ENCODE data around the gene IGBP1. TPM values are rescaled to one million over a fixed set of nuclear protein-coding genes. Genes with fewer than 3 reads are reported as not detected.
A peak's percentile ranks its signal among the peaks of the same experiment; 100 is the strongest.

Gene IGBP1
- total and polyA plus RNA-seq, 10 of the 15 experiments (the other 5 are each of a cell fraction or from before 2014, with no cell fraction given), result 29.7 to 120 (median 58.7) TPM

GRCh38 chrX:70133303-70134115 lies at the start of gene IGBP1 (continued):
- TF ChIP-seq SIN3A (IDR thresholded peaks at IDR 0.05; ENCODE audit: low read depth, low read length) (peak; percentile 48; the same call in 1 of the 2 replicates), ETV6 (conservative IDR thresholded peaks at IDR 0.05 in 1 of 2, IDR thresholded peaks at IDR 0.05 in 1 of 2; ENCODE audit: borderline replicate concordance in 1 of 2, low read depth in 1 of 2) (peak in 1 of 2 experiments; percentile 36; a peak in 1 of 4 replicates), SPI1 (IDR thresholded peaks at IDR 0.05; ENCODE audit: borderline replicate concordance, insufficient read depth, low read depth, low read length) (peak; percentile 6; the same call in 1 of the 2 replicates), IKZF1 (conservative IDR thresholded peaks at IDR 0.05) (peak; percentile 57; the same call in 1 of the 2 replicates), MEF2A (IDR thresholded peaks at IDR 0.05; ENCODE audit: insufficient read depth, low read depth, low read length) (no peak)

DNA sequence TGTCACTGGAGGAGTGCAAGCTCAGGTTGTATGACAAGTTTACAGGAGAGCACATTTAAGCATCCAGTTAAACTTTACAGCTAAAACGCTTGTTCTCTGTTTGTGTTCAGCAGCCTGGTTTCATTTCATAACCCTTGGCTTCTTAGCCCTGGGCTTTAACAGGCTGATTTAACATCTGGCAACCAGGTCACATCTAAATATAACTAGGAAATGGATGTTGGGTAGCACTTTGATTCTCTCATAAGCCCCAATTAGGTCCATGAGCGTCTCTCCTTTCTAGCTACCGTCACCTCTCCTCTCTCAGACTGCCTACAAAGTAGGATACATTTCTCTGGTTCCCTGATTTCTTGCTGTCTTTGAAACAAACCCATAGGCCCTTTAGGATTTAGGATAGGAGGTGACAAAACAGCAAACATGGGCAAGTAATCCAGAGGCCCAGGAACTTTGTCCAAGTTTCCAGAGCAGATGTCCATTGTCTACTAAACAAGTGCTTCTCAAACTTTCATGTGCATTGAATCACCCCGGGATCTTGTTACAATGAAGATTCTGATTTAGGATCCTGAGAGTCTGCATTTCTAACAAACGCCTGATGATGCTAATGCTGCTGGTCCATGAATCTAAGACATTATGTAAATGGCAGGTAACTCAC lies 48.5 kb upstream of the IGBP1 start:
- no peaks in the 10 kb centered on the region for H3K79me2 ChIP-seq (ENCODE audit: control insufficient read depth, insufficient read depth, low read length)
- FAIRE-seq, result no peak
- WGBS (ENCODE audit: insufficient coverage, insufficient replicate concordance, low lambda C conversion rate, missing lambda C conversion rate), result 37% methylated on average over 5 of the region's 5 CpGs
- ChIA-PET SMC1A (ENCODE audit: uncharacterized antibody, unreplicated experiment) (no interaction called here), POLR2A (no interaction called here), RAD21 (ENCODE audit: unreplicated experiment) (no interaction called here), CTCF (interaction anchor here (1.2 kb wide), 1 partner anchor 13 kb away, joined by 3 read pairs; no protein-coding TSS in a partner anchor)
- no peak for ATAC-seq
- no peak overlapping the region for H3K4me2 ChIP-seq (ENCODE audit: control insufficient read depth, insufficient read depth)
- H3K4me3 ChIP-seq, result no peak overlapping the region
- BruUV-seq (replicated peaks), result no TSS peak
- TF ChIP-seq RAD21 (IDR thresholded peaks at IDR 0.05; ENCODE audit: insufficient read depth, low read depth, low read length) (no peak), ESRRA (IDR thresholded peaks at IDR 0.05; ENCODE audit: low read length) (no peak), NFIC (IDR thresholded peaks at IDR 0.05; ENCODE audit: low read depth, low read length) (no peak), FOXK2 (IDR thresholded peaks at IDR 0.05) (no peak), FOXM1 (IDR thresholded peaks at IDR 0.05; ENCODE audit: low read depth, low read length) (no peak), HCFC1 (IDR thresholded peaks at IDR 0.05; ENCODE audit: low read length) (no peak), KAT2A (conservative IDR thresholded peaks at IDR 0.05; ENCODE audit: control insufficient read depth, low read depth, low read length) (no peak), POLR2AphosphoS5 (IDR thresholded peaks at IDR 0.05; ENCODE audit: low read length) (no peak)
- TF ChIP-seq, protein P1, sequence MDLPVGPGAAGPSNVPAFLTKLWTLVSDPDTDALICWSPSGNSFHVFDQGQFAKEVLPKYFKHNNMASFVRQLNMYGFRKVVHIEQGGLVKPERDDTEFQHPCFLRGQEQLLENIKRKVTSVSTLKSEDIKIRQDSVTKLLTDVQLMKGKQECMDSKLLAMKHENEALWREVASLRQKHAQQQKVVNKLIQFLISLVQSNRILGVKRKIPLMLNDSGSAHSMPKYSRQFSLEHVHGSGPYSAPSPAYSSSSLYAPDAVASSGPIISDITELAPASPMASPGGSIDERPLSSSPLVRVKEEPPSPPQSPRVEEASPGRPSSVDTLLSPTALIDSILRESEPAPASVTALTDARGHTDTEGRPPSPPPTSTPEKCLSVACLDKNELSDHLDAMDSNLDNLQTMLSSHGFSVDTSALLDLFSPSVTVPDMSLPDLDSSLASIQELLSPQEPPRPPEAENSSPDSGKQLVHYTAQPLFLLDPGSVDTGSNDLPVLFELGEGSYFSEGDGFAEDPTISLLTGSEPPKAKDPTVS (IDR thresholded peaks at IDR 0.05; ENCODE audit: low read depth, low read length), result no peak
- in situ Hi-C loops (cut with MboI), result no loop called here
- no peak for DNase-seq (ENCODE audit: low read depth, low spot score)
- no peaks in the 10 kb centered on the region for H3K4me1 ChIP-seq (ENCODE audit: control insufficient read depth, insufficient read depth, low read length)
- H3K27ac ChIP-seq (ENCODE audit: control insufficient read depth, insufficient read depth), result no peak overlapping the region
- no peaks in the 10 kb centered on the region for H3K9me3 ChIP-seq (replicated peaks; ENCODE audit: control insufficient read depth, insufficient read depth, low read length)
- intact Hi-C loops (cut with micrococcal nuclease; ENCODE audit: unreplicated experiment), result no loop called here
- no peaks in the 10 kb centered on the region for H3K27me3 ChIP-seq (replicated peaks in 1 of 2; ENCODE audit: control insufficient read depth in 2 of 2, insufficient read depth in 2 of 2, low read length in 1 of 2)
- H4K20me1 ChIP-seq (ENCODE audit: control insufficient read depth, insufficient read depth), result no peaks in the 10 kb centered on the region
- no peak overlapping the region for H2AFZ ChIP-seq (ENCODE audit: control insufficient read depth, low read depth, low read length)
- H3K36me3 ChIP-seq (ENCODE audit: control insufficient read depth in 2 of 2, insufficient read depth in 2 of 2, low read length in 1 of 2), result no peaks in the 10 kb centered on the region
- H3K9ac ChIP-seq (ENCODE audit: control insufficient read depth, insufficient read depth, low read length), result no peak overlapping the region

Data from GM12878 (cell line).